AG09319 (cell line): ENCODE results near the gene ADAM22.

Experiments
- DNase-seq: peaks from one replicate; pipeline ENCODE4 v3.0.0-alpha.2; 2010; ENCODE audit warnings: low read depth; ENCODE audit errors: extremely low read depth
- CTCF ChIP-seq: IDR thresholded peaks from 2 replicates; pipeline ENCODE4 v1.5.1; 2011; ENCODE audit warnings: low read depth, mild to moderate bottlenecking, inconsistent platforms, low read length, moderate library complexity

The ADAM22 gene

GRCh38 chr7:88002617-88003016 lies 68.6 kb downstream of the ADAM22 start:
- DNase-seq, result no peak
- TF ChIP-seq CTCF, result no peak

GRCh38 chr7:88003581-88003980 lies 69.5 kb downstream of the ADAM22 start:
- DNase-seq, result no peak
- no peak for TF ChIP-seq CTCF

GRCh38 chr7:88005191-88005590 lies 71.1 kb downstream of the ADAM22 start:
- no peak for TF ChIP-seq CTCF
- DNase-seq, result no peak

GRCh38 chr7:88009651-88010050 lies 75.6 kb downstream of the ADAM22 start:
- no peak for TF ChIP-seq CTCF

GRCh38 chr7:88012086-88012485 lies 78.0 kb downstream of the ADAM22 start:
- no peak for TF ChIP-seq CTCF
- no peak for DNase-seq

More at GRCh38 chr7:88009651-88010050, 75.6 kb downstream of the ADAM22 start:
- no peak for DNase-seq

GRCh38 chr7:88013981-88014380 lies 79.9 kb downstream of the ADAM22 start:
- TF ChIP-seq CTCF, result no peak
- DNase-seq, result no peak

GRCh38 chr7:88014581-88014980 lies 80.5 kb downstream of the ADAM22 start:
- DNase-seq, result no peak
- TF ChIP-seq CTCF, result no peak

GRCh38 chr7:88015309-88015708 lies 81.3 kb downstream of the ADAM22 start:
- TF ChIP-seq CTCF, result no peak
- DNase-seq, result peak; percentile 3
